Measurements from ENCODE around the gene SAP30L. TPM values are rescaled to one million over a fixed set of nuclear protein-coding genes. Genes with fewer than 3 reads are reported as not detected.

The SAP30L gene
- total and polyA plus RNA-seq, 8 donors = 12.4 to 22.1 (median 13.8) TPM

DNA sequence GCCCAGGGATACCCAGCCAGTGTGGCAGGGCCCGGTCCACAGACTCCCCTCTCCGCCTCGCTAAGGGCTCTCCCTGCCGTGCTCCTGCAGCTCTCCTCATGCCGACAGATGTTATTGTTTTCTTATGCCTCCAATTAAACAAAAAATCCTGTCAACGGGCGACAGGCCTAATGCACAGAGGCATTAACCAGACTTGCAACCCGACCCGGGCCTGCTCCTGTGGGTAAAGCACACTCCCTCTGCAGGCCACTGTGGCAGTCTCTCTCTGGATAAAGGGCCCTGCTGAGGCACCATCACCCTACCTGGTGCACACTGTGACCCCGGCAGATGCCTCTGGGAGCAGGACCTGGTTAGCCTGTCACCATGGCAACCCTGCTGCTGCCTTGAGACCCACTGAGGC lies 59.8 kb downstream of the SAP30L start:
- no peaks in the 10 kb centered on the region for H3K36me3 ChIP-seq
- no peak for FAIRE-seq
- WGBS, 2 donors = 68 to 71% methylated on average over 10 of the region's 10 CpGs
- TF ChIP-seq CTCF (IDR thresholded peaks at IDR 0.05) = no peak
- intact Hi-C loops (cut with DNase I) = no loop called here
- peak in 1 of 4 donors; percentile 20 for ATAC-seq
- H3K9me3 ChIP-seq = no peaks in the 10 kb centered on the region
- H3K27ac ChIP-seq = no peak overlapping the region
- H3K4me3 ChIP-seq = no peak overlapping the region
- no peaks in the 10 kb centered on the region for H3K4me1 ChIP-seq
- no peaks in the 10 kb centered on the region for H3K27me3 ChIP-seq
- no peak for DNase-seq

GRCh38 chr5:154506049-154506715 lies 60.4 kb downstream of the SAP30L start:
- ATAC-seq (no peak), DNase-seq (no peak), FAIRE-seq (no peak)
- TF ChIP-seq CTCF (IDR thresholded peaks at IDR 0.05) = no peak
- H3K4me3 ChIP-seq = no peak overlapping the region
- no peaks in the 10 kb centered on the region for H3K4me1 ChIP-seq
- 78 to 82% methylated on average over 8 of the region's 8 CpGs for WGBS, 2 donors
- H3K27ac ChIP-seq = no peak overlapping the region
- H3K27me3 ChIP-seq = no peaks in the 10 kb centered on the region
- H3K36me3 ChIP-seq = no peaks in the 10 kb centered on the region
- intact Hi-C loops (cut with DNase I) = no loop called here
- no peaks in the 10 kb centered on the region for H3K9me3 ChIP-seq

GRCh38 chr5:154506716-154507080 lies 60.9 kb downstream of the SAP30L start:
- H3K4me3 ChIP-seq = no peak overlapping the region
- no peak for TF ChIP-seq CTCF (IDR thresholded peaks at IDR 0.05)
- H3K4me1 ChIP-seq = no peaks in the 10 kb centered on the region
- H3K27me3 ChIP-seq = no peaks in the 10 kb centered on the region
- FAIRE-seq (no peak), DNase-seq (no peak), ATAC-seq (no peak)
- intact Hi-C loops (cut with DNase I) = no loop called here
- H3K36me3 ChIP-seq = no peaks in the 10 kb centered on the region
- no peaks in the 10 kb centered on the region for H3K9me3 ChIP-seq
- no peak overlapping the region for H3K27ac ChIP-seq
- 80 to 81% methylated on average over 11 of the region's 11 CpGs for WGBS, 2 donors

DNA sequence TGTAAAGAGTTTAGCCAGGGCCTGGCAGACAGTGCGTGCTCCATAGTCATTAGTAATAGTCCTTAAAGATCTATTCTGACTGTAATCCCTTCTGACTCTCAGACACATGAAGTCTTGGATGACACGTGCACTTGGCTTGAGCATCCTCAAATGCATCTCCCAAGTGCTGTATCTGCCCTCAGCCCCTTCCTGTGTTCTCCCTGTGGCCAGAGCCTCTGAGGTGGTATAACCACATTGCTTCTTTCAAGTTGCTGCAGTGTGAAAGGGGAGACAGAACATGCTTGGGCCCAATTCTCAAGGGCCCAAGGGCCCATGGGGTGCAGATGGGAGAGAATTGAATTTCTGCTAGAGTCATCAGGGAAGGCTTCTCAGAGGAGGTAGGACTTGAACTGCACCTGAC lies 62.3 kb downstream of the SAP30L start:
- Histone ChIP-seq H3K4me3 (no peak overlapping the region), H3K27me3 (no peaks in the 10 kb centered on the region), H3K4me1 (no peaks in the 10 kb centered on the region), H3K36me3 (no peaks in the 10 kb centered on the region), H3K27ac (no peak overlapping the region), H3K9me3 (no peaks in the 10 kb centered on the region)
- ATAC-seq = no peak
- TF ChIP-seq CTCF (IDR thresholded peaks at IDR 0.05) = no peak
- intact Hi-C loops (cut with DNase I) = no loop called here
- FAIRE-seq = no peak
- no peak for DNase-seq
- 84 to 93% methylated on average over 2 of the region's 2 CpGs for WGBS, 2 donors

GRCh38 chr5:154509784-154510555 lies 64.2 kb downstream of the SAP30L start:
- WGBS, 2 donors = 56 to 65% methylated on average over 5 of the region's 5 CpGs
- DNase-seq (no peak), FAIRE-seq (no peak), ATAC-seq (no peak)
- no peak overlapping the region for H3K4me3 ChIP-seq
- no peak overlapping the region for H3K27ac ChIP-seq
- H3K4me1 ChIP-seq = no peaks in the 10 kb centered on the region
- TF ChIP-seq CTCF (IDR thresholded peaks at IDR 0.05) = no peak
- no peaks in the 10 kb centered on the region for H3K27me3 ChIP-seq
- intact Hi-C loops (cut with DNase I) = no loop called here
- H3K36me3 ChIP-seq = no peaks in the 10 kb centered on the region
- H3K9me3 ChIP-seq = no peaks in the 10 kb centered on the region
